HG03520 (cell line): ENCODE data around the gene GPN3.
"Not testable (repeated sequence)": the region's sequence is repeated elsewhere in the genome, so short reads cannot be mapped to it uniquely, and the experiment has no call there.

Experiments used
- ATAC-seq: cut with Tn5 transposase; IDR thresholded peaks from one replicate; pipeline ENCODE4 v1.9.1; 2021; ENCODE audit warnings: mild to moderate bottlenecking, moderate library complexity; ENCODE audit not compliant: unreplicated experiment

Gene GPN3

GRCh38 chr12:110449799-110450497 lies 18.1 kb downstream of the GPN3 start, which contains the start of gene ARPC3:
Gene ARPC3, minus strand, starts transcription at chr12:110450337. Its CDS starts 77 bp downstream, at chr12:110450260.
- peak; percentile 89 for ATAC-seq

DNA sequence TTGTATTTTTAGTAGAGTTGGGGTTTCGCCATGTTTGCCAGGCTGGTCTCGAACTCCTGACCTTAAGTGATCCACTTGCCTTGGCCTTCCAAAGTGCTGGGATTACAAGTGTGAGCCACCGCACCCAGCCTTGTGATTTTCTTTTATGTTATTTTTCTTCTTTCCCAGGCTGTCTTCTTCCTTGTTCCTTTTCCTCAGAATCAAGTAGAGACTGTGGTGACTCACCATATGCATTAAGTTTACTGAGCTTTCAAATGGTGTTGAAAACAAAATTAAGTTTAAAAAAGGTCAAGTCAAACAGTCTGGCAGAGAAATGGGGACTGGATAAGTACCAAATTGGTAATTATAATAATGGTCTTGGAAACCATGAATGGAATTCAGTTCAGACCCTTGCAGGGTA lies 23.6 kb downstream of the GPN3 start:
- ATAC-seq, result no peak

DNA sequence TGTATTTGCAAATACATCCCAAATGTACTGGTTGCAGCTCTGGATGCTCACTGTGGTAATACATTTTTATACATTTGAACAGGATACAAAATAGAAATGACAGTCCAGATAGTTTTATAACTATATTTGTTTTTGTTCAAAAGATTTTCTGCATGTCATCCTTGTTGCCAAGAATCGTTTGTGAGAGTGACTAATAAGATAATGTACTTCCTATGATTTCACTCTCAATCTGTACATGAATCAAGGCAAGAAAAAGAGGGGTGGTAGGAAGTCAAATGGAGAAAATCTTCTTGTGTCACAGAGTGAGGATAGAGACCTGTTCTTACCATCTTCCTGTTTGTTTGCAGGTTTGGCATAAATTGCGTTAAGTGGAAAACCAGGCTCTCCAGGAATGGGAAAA lies 31.8 kb downstream of the GPN3 start:
- no peak for ATAC-seq

- no peak for ATAC-seq
Measured at GRCh38 chr12:110431957-110432587, 36.0 kb downstream of the GPN3 start.

DNA sequence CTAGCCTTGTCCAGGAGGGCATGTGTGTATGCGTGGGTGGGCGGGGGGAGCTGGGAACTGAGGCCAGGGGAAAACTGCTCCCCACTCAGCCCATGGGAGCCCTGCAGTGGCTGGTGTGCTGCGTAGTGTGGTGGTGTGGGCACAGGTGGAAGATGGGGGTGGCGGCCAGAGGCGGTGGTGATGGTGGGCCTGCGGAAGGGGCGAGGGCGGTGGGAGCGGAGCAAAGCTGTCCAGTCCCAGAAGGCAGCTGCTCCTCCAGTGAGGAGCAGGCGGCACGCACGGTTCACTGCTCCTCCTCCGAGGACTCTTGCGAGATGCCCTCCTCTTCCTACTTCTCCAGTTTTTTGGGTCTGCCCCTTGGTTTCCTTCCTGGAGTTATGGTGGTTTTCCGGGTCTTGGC lies 38.4 kb downstream of the GPN3 start:
- not testable (repeated sequence) for ATAC-seq

GRCh38 chr12:110426406-110426805 lies 41.7 kb downstream of the GPN3 start:
- no peak for ATAC-seq

- no peak for ATAC-seq
Measured at GRCh38 chr12:110424237-110424636, 43.8 kb downstream of the GPN3 start.

- no peak for ATAC-seq
Measured at GRCh38 chr12:110421701-110422100, 46.4 kb downstream of the GPN3 start.

DNA sequence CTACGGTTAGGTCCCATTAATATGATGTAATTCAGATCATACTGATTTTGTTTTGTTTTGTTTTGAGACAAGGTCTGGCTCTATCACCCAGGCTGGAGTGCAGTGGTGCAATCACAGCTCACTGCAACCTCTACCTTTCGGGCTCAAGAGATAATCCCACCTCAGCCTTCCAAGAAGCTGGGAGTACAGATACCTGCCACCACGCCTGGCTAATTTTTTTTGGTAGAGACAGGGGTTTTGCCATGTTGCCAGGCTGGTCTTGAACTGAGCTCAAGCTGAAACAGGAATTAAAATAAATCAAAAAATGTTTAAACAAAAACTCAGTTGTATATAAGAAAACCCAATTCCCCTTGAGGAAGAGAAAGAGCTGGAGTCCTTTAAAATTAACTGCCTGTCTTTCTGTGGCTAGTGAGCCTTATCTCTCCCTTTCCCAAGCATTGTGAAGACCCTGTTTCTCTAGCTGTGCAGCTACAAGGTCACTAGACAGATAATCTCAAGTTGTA lies 46.8 kb downstream of the GPN3 start:
- no peak for ATAC-seq

DNA sequence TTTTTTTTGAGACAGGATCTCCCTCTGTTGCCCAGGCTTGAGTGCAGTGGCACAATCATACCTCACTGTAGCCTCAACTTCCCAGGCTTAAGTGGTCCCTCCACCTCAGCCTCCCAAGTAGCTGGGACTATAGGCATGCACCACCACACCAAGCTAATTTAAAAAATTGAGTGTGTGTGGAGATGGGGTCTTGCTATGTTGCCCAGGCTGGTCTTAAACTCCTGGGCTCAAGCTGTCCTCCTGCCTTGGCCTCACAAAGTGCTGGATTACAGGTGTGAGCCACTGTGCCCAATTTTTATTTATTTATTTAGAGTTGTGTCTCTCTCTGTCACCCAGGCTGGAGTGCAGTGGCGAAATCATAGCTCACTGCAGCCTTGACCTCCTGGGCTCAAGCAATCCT lies 47.4 kb downstream of the GPN3 start:
- ATAC-seq, result not testable (repeated sequence)

GRCh38 chr12:110417113-110417512 lies 50.9 kb downstream of the GPN3 start:
- ATAC-seq, result not testable (repeated sequence)

- not testable (repeated sequence) for ATAC-seq
Measured at GRCh38 chr12:110410086-110410485, 58.0 kb downstream of the GPN3 start.

DNA sequence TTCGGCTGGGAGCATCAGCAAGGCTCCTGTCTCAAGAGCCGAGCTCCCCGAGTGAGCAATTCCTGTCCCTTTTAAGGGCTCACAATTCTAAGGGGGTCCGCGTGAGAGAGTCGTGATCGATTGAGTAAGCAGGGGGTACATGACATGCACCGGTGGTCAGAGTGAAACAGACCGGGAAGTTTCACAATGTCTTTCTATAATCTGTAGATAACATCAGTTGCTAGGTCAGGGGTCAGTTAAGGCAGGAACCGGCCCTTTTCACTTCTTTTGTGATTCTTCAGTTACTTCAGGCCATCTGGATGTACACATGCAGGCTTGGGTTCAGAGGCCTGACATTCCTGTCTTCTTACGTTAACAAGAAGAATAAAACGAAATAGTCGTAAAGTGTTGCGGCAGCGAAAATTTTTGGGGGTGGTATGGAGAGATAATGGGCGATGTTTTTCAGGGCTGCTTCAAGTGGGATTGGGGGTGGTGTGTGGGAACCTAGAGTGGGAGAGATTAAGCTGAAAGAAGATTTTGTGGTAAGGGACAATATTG lies 62.9 kb downstream of the GPN3 start:
- ATAC-seq, result not testable (repeated sequence)

- no peak for ATAC-seq
Measured at GRCh38 chr12:110403976-110404682, 63.9 kb downstream of the GPN3 start.

- peak; percentile 53 for ATAC-seq
Measured at GRCh38 chr12:110403146-110403975, 64.7 kb downstream of the GPN3 start, which contains the start of gene ANAPC7. Gene ANAPC7, minus strand, starts transcription at chr12:110403708. Its CDS starts 81 bp downstream, at chr12:110403627.
